ENCODE data around the gene MARCHF9. TPM values are rescaled to one million over a fixed set of nuclear protein-coding genes. Genes with fewer than 3 reads are reported as not detected.
A peak's percentile ranks its signal among the peaks of the same experiment; 100 is the strongest.

Gene MARCHF9
- total RNA-seq, 1 donor from 2014 or later: 13.8 TPM

DNA sequence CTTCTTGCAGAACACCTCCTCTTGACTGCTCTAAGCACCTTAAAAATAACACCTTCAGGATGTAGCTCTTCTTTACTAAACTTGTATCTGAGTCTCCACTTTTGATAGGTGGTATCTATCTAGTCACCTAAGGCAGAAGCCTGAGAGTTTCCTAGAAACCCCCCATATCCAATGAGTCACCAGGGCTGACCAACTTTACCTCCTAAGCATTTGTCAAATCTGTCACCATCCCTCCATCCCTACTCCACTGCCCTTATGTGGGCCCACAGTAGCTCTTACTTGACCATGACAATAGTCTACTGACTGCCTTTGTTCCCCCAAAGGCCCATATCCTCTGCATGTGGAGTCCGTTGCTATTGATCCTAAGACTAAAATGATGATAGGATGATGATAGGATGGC, 47.7 kb downstream of the MARCHF9 start:
- TF ChIP-seq, protein P1, sequence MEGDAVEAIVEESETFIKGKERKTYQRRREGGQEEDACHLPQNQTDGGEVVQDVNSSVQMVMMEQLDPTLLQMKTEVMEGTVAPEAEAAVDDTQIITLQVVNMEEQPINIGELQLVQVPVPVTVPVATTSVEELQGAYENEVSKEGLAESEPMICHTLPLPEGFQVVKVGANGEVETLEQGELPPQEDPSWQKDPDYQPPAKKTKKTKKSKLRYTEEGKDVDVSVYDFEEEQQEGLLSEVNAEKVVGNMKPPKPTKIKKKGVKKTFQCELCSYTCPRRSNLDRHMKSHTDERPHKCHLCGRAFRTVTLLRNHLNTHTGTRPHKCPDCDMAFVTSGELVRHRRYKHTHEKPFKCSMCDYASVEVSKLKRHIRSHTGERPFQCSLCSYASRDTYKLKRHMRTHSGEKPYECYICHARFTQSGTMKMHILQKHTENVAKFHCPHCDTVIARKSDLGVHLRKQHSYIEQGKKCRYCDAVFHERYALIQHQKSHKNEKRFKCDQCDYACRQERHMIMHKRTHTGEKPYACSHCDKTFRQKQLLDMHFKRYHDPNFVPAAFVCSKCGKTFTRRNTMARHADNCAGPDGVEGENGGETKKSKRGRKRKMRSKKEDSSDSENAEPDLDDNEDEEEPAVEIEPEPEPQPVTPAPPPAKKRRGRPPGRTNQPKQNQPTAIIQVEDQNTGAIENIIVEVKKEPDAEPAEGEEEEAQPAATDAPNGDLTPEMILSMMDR (IDR thresholded peaks at IDR 0.05; ENCODE audit: borderline replicate concordance): no peak
- H3K27ac ChIP-seq (replicated peaks): no peak overlapping the region
- H3K4me3 ChIP-seq: no peak overlapping the region
- H3K9me3 ChIP-seq (replicated peaks): no peaks in the 10 kb centered on the region
- peaks cover 71% of the 10 kb centered on the region for H3K36me3 ChIP-seq
- no peak for DNase-seq
- intact Hi-C loops (cut with micrococcal nuclease): loop anchor here (10.0 kb wide), 1 partner anchor 102 kb away; no protein-coding TSS in a partner anchor
- H3K4me1 ChIP-seq: peaks cover 7% of the 10 kb centered on the region
- H3K27me3 ChIP-seq (ENCODE audit: low read depth): no peaks in the 10 kb centered on the region

DNA sequence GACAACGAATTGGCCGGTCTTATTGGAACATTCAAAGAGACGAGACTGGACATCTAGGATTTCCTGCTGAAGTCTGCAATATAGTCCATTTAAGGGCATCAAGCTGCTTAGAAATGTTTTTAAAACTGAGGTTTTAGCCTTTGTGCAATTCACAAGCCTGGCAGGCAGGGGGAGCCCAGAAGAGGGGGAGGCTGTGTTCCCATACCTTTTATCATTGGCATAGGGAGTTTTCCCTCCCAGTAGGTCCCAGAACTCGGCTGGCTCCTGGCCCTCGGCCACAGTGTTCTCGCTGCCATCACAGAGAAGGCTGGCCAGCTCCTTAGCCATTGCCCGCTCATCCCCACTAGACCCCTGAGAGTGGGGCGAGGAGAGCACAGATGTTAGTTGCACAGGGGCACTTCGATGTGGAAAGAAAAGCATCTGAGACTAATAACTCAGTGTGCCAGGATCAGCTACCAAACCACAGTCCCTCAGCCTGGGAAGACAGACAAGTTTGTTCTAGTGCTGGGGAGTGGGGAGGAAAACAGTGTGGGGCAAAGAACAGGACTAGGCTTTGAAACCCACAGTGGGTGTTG, 48.5 kb downstream of the MARCHF9 start:
- intact Hi-C loops (cut with micrococcal nuclease): loop anchor here (10.0 kb wide), 1 partner anchor 101 kb away; no protein-coding TSS in a partner anchor
- H3K27ac ChIP-seq (replicated peaks): peak overlapping the region; percentile 23
- H3K27me3 ChIP-seq (ENCODE audit: low read depth): no peaks in the 10 kb centered on the region
- TF ChIP-seq, protein P1 (IDR thresholded peaks at IDR 0.05; ENCODE audit: borderline replicate concordance): peak; percentile 88
- H3K4me3 ChIP-seq: no peak overlapping the region
- H3K4me1 ChIP-seq: peaks cover 7% of the 10 kb centered on the region
- peak; percentile 50 for DNase-seq
- peaks cover 78% of the 10 kb centered on the region for H3K36me3 ChIP-seq
- no peaks in the 10 kb centered on the region for H3K9me3 ChIP-seq (replicated peaks)

DNA sequence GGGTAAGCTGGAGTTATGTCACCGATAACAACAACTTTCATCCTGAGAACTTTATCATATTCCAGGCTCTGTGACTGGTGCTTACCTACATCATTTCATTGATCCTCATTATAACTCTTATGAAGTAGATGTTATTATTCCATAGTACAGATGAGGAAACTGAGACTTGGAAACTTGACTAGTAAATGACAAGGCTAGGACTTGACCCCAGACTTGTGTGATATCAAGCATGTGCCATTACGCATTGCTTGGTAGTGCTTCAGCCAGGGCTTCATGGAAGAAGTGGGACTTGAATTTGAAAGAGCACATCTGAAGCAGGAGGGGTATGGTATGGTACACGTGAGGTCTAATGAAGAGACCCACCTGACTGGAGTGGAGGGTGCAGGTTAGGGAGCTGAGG, 51.8 kb downstream of the MARCHF9 start:
- Histone ChIP-seq H3K4me1 (peaks cover 7% of the 10 kb centered on the region), H3K9me3 (replicated peaks) (no peaks in the 10 kb centered on the region), H3K27ac (replicated peaks) (no peak overlapping the region), H3K4me3 (no peak overlapping the region), H3K36me3 (peaks cover 78% of the 10 kb centered on the region), H3K27me3 (ENCODE audit: low read depth) (no peaks in the 10 kb centered on the region)
- TF ChIP-seq, protein P1 (IDR thresholded peaks at IDR 0.05; ENCODE audit: borderline replicate concordance): no peak
- no peak for DNase-seq
- intact Hi-C loops (cut with micrococcal nuclease): loop anchor here (10.0 kb wide), 1 partner anchor 98 kb away; no protein-coding TSS in a partner anchor

DNA sequence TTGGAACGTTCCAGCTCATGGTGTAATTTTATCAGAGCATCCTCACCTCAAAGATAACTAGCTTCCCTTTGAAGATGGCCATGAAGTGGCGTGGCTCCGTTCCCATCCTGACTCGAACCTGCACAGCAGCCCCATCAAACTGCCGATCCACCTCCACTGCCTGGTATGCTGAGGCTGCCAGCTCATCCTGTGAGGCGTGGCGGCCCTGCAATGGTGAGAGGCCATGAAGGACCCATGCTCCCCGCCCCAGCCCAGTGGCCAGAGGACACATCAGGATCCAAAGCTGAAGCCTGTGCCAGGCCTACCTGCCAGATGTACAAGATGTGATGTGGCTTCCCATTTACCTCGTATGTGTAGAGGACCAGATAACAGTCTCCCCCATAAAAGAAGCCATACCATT, 52.4 kb downstream of the MARCHF9 start:
- DNase-seq: no peak
- no peaks in the 10 kb centered on the region for H3K9me3 ChIP-seq (replicated peaks)
- peaks cover 74% of the 10 kb centered on the region for H3K36me3 ChIP-seq
- no peaks in the 10 kb centered on the region for H3K27me3 ChIP-seq (ENCODE audit: low read depth)
- TF ChIP-seq, protein P1 (IDR thresholded peaks at IDR 0.05; ENCODE audit: borderline replicate concordance): no peak
- intact Hi-C loops (cut with micrococcal nuclease): loop anchor here (10.0 kb wide), 1 partner anchor 98 kb away; no protein-coding TSS in a partner anchor
- H3K4me3 ChIP-seq: no peak overlapping the region
- H3K27ac ChIP-seq (replicated peaks): no peak overlapping the region
- peaks cover 7% of the 10 kb centered on the region for H3K4me1 ChIP-seq

DNA sequence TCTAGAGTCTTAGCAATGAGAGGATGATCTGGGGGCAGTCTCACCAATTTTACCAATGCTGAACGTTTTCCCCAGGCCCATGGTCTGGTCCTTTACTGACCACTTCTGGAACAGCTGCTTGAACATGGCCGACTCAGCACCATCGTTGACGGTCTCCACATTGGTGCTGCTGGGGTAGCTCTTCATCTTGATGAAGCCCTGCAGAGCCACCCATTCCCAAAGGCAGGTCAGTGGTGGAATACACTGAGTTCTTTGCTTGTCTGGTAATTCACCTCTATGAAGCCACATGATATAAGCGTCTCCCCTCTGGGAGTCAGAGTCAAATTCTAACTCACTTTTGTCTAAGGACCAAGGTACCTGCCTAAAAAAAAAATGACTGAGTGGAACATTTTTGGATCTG, 53.4 kb downstream of the MARCHF9 start:
- no peak overlapping the region for H3K4me3 ChIP-seq
- H3K9me3 ChIP-seq (replicated peaks): no peaks in the 10 kb centered on the region
- TF ChIP-seq, protein P1 (IDR thresholded peaks at IDR 0.05; ENCODE audit: borderline replicate concordance): no peak
- DNase-seq: no peak
- no peak overlapping the region for H3K27ac ChIP-seq (replicated peaks)
- H3K36me3 ChIP-seq: peaks cover 75% of the 10 kb centered on the region
- no peaks in the 10 kb centered on the region for H3K27me3 ChIP-seq (ENCODE audit: low read depth)
- intact Hi-C loops (cut with micrococcal nuclease): loop anchor here (10.0 kb wide), 1 partner anchor 96 kb away; no protein-coding TSS in a partner anchor
- peaks cover 5% of the 10 kb centered on the region for H3K4me1 ChIP-seq
